GM21619 (cell line): ENCODE data around the gene LLPH.

Experiments used
- ATAC-seq: cut with Tn5 transposase; IDR thresholded peaks from one replicate; pipeline ENCODE4 v1.9.1; 2021; ENCODE audit not compliant: unreplicated experiment

Gene LLPH

DNA sequence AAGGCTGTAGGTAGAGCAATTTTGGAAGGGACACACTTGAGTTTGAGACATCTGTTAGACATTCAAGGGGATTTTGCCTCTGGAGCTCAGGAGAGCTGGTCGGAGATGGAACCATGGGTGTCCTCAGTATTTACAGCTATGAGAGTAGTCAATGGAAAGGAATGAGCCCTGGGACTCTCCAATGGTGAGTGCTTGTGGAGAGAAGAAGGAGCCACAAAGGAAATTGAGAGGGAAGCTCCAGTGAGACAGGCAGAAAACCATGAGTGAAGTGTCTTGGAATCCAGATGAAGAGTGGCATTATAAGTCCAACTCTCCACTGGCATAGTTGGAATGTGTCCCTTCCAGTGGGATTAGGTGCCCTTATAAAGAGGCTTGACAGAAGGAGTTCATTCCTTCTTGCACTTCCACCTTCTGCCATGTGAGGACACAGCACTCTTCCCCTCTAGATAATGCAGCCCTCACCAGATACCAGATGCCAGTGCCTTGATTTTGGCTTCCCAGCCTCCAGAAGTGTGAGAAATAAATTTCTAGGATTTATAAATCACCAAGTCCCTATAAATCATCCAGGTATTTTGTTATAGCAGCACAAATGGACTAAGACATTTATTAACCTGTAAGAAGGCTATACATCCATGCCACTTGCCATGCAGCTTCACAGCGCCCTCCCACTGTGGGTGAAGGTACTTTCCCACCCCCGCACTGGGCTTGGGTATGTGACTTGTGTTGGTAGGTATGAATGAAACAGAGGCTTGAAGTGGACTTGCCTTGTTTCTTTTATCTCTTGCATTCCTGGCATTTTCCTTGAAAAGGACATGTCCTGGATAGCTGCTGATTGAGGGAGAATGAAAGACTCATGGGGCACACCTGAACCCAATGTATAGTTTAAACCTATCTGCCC is 27.3 kb downstream of the LLPH start:
- ATAC-seq: no peak

DNA sequence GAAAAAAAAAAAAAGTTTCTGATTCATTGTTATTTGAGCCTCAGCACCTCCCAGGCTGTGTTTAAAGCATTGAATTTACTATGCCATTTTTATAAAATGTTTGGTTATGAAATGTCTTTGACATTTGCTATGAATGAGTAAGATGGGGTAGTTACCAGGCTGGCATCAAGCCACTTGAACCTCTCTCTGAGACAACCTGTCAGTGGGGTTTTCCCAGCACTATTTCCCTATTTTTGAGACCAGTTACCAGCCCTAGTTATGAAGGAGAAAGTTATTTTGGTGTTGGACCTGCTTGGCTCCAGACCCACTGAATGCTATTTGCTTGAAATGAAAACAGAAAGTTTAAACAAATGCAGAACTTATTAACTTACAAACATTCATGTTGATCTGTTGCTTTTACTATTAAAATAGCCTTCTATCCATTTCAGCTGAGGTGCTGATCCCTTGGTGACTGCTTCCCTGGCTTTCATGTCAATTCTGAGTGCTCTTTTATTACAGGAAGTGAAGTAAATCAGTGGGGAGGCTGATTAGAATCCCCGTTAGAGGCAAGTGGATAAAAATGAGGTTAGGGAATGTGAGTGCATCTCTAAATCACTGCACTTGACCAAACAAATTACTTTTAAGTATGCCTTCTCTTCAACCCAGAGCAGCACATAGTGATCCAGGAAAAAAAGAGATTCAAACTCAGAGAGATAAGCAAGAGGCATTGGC is 37.8 kb downstream of the LLPH start:
- ATAC-seq: no peak

DNA sequence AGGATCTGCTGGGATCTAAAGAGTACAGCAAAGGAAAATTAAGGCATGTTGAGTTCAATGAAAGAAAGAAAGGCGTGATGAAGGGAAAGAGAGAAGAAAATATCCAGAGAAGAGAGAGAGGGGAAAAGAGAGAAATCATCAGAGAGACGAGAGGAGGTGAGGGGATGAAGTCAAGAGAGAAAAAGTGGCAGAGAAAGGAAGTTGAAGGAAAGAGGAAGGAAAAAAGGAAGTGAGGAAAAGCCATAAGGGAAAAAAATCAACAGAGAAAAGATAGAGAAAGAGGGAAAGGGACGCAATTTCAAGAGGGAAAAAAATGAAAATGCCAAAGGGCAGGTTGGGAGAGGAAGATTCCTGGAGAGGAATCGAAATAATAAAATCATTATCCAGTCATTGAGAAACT is 40.4 kb downstream of the LLPH start:
- no peak for ATAC-seq

GRCh38 chr12:66087365-66087943 is 43.1 kb downstream of the LLPH start:
- ATAC-seq: peak; percentile 80

- no peak for ATAC-seq
Measured at GRCh38 chr12:66085998-66086397, 44.6 kb downstream of the LLPH start.

DNA sequence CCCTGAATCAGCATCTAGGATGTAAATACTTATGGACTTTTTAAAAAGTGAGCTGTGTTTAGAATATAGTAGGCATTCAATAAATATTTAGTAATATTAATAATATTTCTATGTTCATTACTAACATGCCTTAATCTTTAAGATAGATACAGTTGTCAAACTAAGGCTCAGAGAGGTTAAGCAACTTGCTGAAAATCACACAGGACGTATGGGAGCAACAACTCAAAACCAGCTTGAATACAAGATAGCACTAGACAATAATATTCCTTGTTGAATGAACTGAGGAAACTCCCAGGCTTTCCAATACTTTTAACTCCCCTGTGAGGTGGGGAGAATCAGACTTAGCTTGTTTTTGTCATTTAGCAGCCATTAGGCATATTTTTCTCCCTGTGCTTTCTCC is 45.3 kb downstream of the LLPH start:
- no peak for ATAC-seq

DNA sequence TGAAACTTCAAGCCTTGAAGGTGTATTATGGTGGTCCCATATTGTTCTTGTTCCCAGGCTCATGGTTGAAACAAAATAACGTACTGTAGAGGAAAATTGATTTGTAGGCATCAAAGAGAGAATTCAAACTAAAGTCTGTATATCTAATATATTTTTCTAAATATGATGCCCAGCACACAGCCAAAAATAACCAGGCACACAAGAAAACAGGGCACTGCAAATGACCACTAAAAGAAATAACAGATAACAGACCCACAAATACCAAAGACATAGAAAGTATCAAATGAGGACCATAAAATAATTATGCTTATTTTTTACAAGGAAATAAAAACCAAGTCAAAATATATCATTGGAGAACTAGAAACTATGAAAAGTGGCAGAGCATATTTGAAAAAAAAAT is 46.8 kb downstream of the LLPH start:
- ATAC-seq: no peak

- no peak for ATAC-seq
Measured at GRCh38 chr12:66082744-66083143, 47.8 kb downstream of the LLPH start.

GRCh38 chr12:66080791-66081190 is 49.8 kb downstream of the LLPH start:
- no peak for ATAC-seq

DNA sequence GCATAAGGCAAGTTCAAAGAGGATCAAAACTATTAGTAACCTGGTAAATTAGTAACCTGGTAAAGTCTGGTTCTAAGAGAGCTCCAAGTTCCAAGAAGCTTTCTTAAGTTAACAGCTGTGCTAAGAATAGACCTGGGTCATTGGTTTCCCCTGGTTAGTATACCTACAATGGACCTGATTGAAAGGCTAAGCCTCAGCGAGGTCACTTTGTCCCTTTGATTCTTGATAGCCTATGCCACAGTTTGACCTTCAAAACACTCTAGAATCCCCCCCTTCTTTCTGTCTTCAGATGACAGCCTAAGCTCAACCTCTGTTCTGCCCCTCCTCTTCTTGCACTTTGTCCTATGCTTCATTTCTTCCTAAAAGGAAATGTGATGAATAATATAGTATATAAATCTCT is 53.0 kb downstream of the LLPH start:
- no peak for ATAC-seq

DNA sequence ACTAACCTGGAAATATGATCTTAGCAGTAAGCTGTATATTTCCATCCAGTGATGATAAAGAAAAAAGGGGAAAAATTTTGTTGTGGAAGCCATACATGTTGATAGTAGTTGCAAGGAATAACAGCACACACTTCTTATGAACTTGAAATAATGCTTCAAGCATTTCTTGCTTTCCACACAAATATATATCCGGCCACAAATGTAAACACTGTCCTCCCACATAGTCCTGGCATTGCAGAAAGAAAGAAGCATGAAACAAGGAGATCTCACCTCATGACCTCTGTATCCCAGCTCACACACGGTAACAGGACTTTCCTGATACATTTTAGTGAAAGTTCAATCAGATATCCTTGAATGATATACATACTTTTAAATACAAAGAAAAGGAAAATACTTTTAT is 56.0 kb downstream of the LLPH start:
- no peak for ATAC-seq

GRCh38 chr12:66072566-66072965 is 58.0 kb downstream of the LLPH start:
- peak; percentile 50 for ATAC-seq

DNA sequence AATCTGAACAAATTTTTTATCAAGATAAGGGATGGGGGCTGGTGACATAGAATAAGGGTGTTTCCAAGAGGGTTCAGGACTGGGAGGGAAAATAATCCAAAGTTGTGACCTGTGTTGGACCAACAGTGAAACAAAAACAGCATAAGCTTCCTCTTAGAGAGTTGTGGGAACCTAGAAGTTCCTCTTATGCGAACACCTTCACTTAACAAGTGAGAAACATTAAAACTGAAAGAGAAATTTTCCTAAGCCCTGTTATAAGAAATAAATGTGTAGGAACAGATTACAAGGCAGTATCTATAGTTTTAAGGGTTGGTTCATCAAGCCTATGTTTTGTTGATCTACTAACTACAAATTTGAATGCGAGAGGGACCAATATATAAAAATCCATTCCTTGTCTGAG is 58.4 kb downstream of the LLPH start:
- ATAC-seq: peak; percentile 76

DNA sequence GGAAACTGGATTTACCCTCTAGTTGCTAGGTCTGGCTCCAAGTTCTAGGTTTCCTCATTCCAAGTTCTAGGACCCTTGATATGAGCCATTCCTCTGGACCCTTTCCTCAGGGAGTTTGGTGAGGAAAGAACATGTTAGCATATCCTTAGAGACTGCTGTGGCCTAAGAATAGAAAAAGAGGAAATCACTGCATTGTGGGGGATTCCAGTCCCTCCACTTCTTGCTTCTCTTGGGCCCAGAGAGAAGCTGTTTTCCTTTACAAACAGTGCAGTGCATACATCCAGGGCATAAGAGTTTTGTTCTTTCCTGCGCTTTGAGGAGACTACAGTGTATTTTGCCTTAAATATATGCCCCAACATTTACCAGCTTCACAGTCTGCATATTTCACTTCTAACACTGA is 59.0 kb downstream of the LLPH start:
- no peak for ATAC-seq

GRCh38 chr12:66070378-66071120 is 60.0 kb downstream of the LLPH start:
- ATAC-seq: no peak

DNA sequence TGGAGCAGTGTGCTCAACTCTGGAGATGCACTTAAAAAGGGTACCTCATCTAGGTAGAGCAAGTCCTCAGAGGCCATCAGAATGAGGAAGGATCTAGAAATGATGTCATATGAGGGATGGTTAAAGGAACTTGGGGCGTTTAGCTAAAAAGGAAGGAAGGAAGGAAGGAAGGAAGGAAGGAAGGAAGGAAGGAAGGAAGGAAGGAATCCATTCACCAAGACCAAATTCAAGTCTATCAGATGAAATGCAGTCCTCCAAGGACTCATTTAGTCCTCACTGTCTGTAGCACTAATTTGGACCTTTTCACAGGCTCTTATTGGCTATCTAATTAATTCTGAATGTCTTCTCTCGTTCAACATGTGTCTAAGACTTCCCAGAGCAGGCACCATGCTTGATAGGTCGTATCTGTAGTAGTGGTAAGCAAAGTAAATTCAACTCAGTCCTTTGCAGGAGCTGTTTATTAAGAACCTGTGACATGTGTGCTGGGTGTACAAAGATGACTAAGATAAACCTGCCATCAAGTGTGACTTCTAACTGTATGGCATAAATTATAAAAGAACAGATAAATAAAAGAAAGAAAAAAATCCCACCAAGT is 63.5 kb downstream of the LLPH start:
- peak; percentile 16 for ATAC-seq
